Activated T-helper 2 cell treated with anti-CD3 and anti-CD28 coated beads, Interferon-gamma antibody, Interleukin-2, Interleukin-4, amounts not matched to agents 10 μg/mL and 5 μg/mL and 100 μg/mL, durations not matched to agents 14 hours and 24 hours and 36 hours (primary cell): ENCODE results near the gene FNBP1L. TPM values are rescaled to one million over a fixed set of nuclear protein-coding genes. Genes with fewer than 3 reads are reported as not detected.
"Not testable (repeated sequence)": the region's sequence is repeated elsewhere in the genome, so short reads cannot be mapped to it uniquely, and the experiment has no call there.

Experiments used
- DNase-seq: peaks from one replicate; pipeline ENCODE4 v3.0.0; 2021; ENCODE audit warnings: low spot score
- H3K27ac Mint-ChIP-seq: one replicate; pipeline ENCODE4 v1.8.0; 2021; ENCODE audit warnings: mixed read lengths
- H3K27me3 Mint-ChIP-seq: one replicate; pipeline ENCODE4 v1.8.0; 2021; ENCODE audit warnings: low read depth, mixed read lengths
- H3K36me3 Mint-ChIP-seq: one replicate; pipeline ENCODE4 v1.8.0; 2021; ENCODE audit warnings: low read depth, mixed read lengths
- H3K4me1 Mint-ChIP-seq: one replicate; pipeline ENCODE4 v1.8.0; 2021; ENCODE audit warnings: low read depth, mixed read lengths
- H3K4me3 Mint-ChIP-seq: one replicate; pipeline ENCODE4 v1.8.0; 2021; ENCODE audit warnings: low read depth, mild to moderate bottlenecking, moderate library complexity, mixed read lengths
- H3K9me3 Mint-ChIP-seq: one replicate; pipeline ENCODE4 v1.8.0; 2021; ENCODE audit warnings: mixed read lengths
- intact Hi-C: fragments of 100-400 bp; cut with micrococcal nuclease; formaldehyde crosslinking; loops from one replicate; pipeline ENCODE4 v1.15.1; 2023
- total RNA-seq: library from RNA; stranded (reverse); gene quantifications from 2 replicates; pipeline ENCODE4 v1.2.3, GENCODE V29; 2022

FNBP1L gene
- total RNA-seq, 1 donor from 2014 or later = 0.32 TPM

- Mint-ChIP-seq H3K4me3 (no peak overlapping the region), H3K27me3 (peaks cover 10% of the 10 kb centered on the region), H3K36me3 (no peaks in the 10 kb centered on the region), H3K4me1 (no peaks in the 10 kb centered on the region), H3K27ac (no peak overlapping the region), H3K9me3 (no peaks in the 10 kb centered on the region)
- DNase-seq = no peak
- intact Hi-C loops = no loop called here
Measured at GRCh38 chr1:93471911-93472310, 24.0 kb downstream of the FNBP1L start.

- intact Hi-C loops = no loop called here
- Mint-ChIP-seq H3K27ac (no peak overlapping the region), H3K4me1 (no peaks in the 10 kb centered on the region), H3K9me3 (peaks cover 15% of the 10 kb centered on the region), H3K36me3 (no peaks in the 10 kb centered on the region), H3K4me3 (no peak overlapping the region), H3K27me3 (peaks cover 17% of the 10 kb centered on the region)
- no peak for DNase-seq
Measured at GRCh38 chr1:93474321-93474720, 26.4 kb downstream of the FNBP1L start.

GRCh38 chr1:93475681-93476080, 27.8 kb downstream of the FNBP1L start:
- H3K27me3 Mint-ChIP-seq = peaks cover 17% of the 10 kb centered on the region
- intact Hi-C loops = no loop called here
- DNase-seq = no peak
- peaks cover 21% of the 10 kb centered on the region for H3K9me3 Mint-ChIP-seq
- H3K36me3 Mint-ChIP-seq = no peaks in the 10 kb centered on the region
- no peaks in the 10 kb centered on the region for H3K4me1 Mint-ChIP-seq
- no peak overlapping the region for H3K27ac Mint-ChIP-seq
- H3K4me3 Mint-ChIP-seq = no peak overlapping the region

GRCh38 chr1:93479133-93479745, 31.3 kb downstream of the FNBP1L start:
- H3K9me3 Mint-ChIP-seq = peaks cover 26% of the 10 kb centered on the region
- H3K4me3 Mint-ChIP-seq, H3K4me1 Mint-ChIP-seq, DNase-seq, H3K36me3 Mint-ChIP-seq, intact Hi-C loops, H3K27ac Mint-ChIP-seq: not testable (repeated sequence)
- H3K27me3 Mint-ChIP-seq = peaks cover 17% of the 10 kb centered on the region

- Mint-ChIP-seq H3K9me3 (peaks cover 26% of the 10 kb centered on the region), H3K27me3 (peaks cover 15% of the 10 kb centered on the region)
- H3K4me3 Mint-ChIP-seq, H3K36me3 Mint-ChIP-seq, H3K27ac Mint-ChIP-seq, H3K4me1 Mint-ChIP-seq, DNase-seq, intact Hi-C loops: not testable (repeated sequence)
Measured at GRCh38 chr1:93481899-93482298, 34.0 kb downstream of the FNBP1L start.

GRCh38 chr1:93483200-93483599, 35.3 kb downstream of the FNBP1L start:
- no peaks in the 10 kb centered on the region for H3K36me3 Mint-ChIP-seq
- DNase-seq = no peak
- intact Hi-C loops = no loop called here
- H3K4me1 Mint-ChIP-seq = no peaks in the 10 kb centered on the region
- H3K27me3 Mint-ChIP-seq = peaks cover 24% of the 10 kb centered on the region
- peaks cover 22% of the 10 kb centered on the region for H3K9me3 Mint-ChIP-seq
- no peak overlapping the region for H3K27ac Mint-ChIP-seq
- H3K4me3 Mint-ChIP-seq = no peak overlapping the region

- no peak overlapping the region for H3K27ac Mint-ChIP-seq
- no peak overlapping the region for H3K4me3 Mint-ChIP-seq
- intact Hi-C loops = no loop called here
- H3K27me3 Mint-ChIP-seq = peaks cover 23% of the 10 kb centered on the region
- H3K36me3 Mint-ChIP-seq = no peaks in the 10 kb centered on the region
- H3K4me1 Mint-ChIP-seq = no peaks in the 10 kb centered on the region
- H3K9me3 Mint-ChIP-seq = peaks cover 18% of the 10 kb centered on the region
- no peak for DNase-seq
Measured at GRCh38 chr1:93483606-93484005, 35.7 kb downstream of the FNBP1L start.

GRCh38 chr1:93488207-93488606, 40.3 kb downstream of the FNBP1L start:
- no peak for DNase-seq
- H3K9me3 Mint-ChIP-seq = no peaks in the 10 kb centered on the region
- no peaks in the 10 kb centered on the region for H3K4me1 Mint-ChIP-seq
- H3K27ac Mint-ChIP-seq = no peak overlapping the region
- intact Hi-C loops = no loop called here
- peaks cover 38% of the 10 kb centered on the region for H3K27me3 Mint-ChIP-seq
- no peaks in the 10 kb centered on the region for H3K36me3 Mint-ChIP-seq
- H3K4me3 Mint-ChIP-seq = no peak overlapping the region

- DNase-seq = no peak
- H3K27me3 Mint-ChIP-seq = peaks cover 41% of the 10 kb centered on the region
- no peaks in the 10 kb centered on the region for H3K9me3 Mint-ChIP-seq
- no peak overlapping the region for H3K4me3 Mint-ChIP-seq
- no peak overlapping the region for H3K27ac Mint-ChIP-seq
- H3K36me3 Mint-ChIP-seq = no peaks in the 10 kb centered on the region
- H3K4me1 Mint-ChIP-seq = no peaks in the 10 kb centered on the region
- intact Hi-C loops = no loop called here
Measured at GRCh38 chr1:93489756-93490155, 41.8 kb downstream of the FNBP1L start.

- H3K36me3 Mint-ChIP-seq = no peaks in the 10 kb centered on the region
- no peaks in the 10 kb centered on the region for H3K9me3 Mint-ChIP-seq
- no peak for DNase-seq
- no peaks in the 10 kb centered on the region for H3K4me1 Mint-ChIP-seq
- no peak overlapping the region for H3K4me3 Mint-ChIP-seq
- peaks cover 44% of the 10 kb centered on the region for H3K27me3 Mint-ChIP-seq
- H3K27ac Mint-ChIP-seq = no peak overlapping the region
- intact Hi-C loops = no loop called here
Measured at GRCh38 chr1:93490357-93490756, 42.4 kb downstream of the FNBP1L start.

GRCh38 chr1:93495911-93496310, 48.0 kb downstream of the FNBP1L start:
- H3K27me3 Mint-ChIP-seq = peaks cover 21% of the 10 kb centered on the region
- H3K4me1 Mint-ChIP-seq = no peaks in the 10 kb centered on the region
- H3K4me3 Mint-ChIP-seq = no peak overlapping the region
- H3K27ac Mint-ChIP-seq = no peak overlapping the region
- no peaks in the 10 kb centered on the region for H3K9me3 Mint-ChIP-seq
- DNase-seq = no peak
- no peaks in the 10 kb centered on the region for H3K36me3 Mint-ChIP-seq
- intact Hi-C loops = no loop called here

GRCh38 chr1:93496520-93496919, 48.6 kb downstream of the FNBP1L start:
- Mint-ChIP-seq H3K4me3 (no peak overlapping the region), H3K9me3 (no peaks in the 10 kb centered on the region)
- intact Hi-C loops = no loop called here

GRCh38 chr1:93499075-93499474, 51.2 kb downstream of the FNBP1L start:
- Mint-ChIP-seq H3K27ac (no peak overlapping the region), H3K36me3 (no peaks in the 10 kb centered on the region), H3K4me3 (no peak overlapping the region), H3K9me3 (no peaks in the 10 kb centered on the region), H3K27me3 (peaks cover 26% of the 10 kb centered on the region), H3K4me1 (no peaks in the 10 kb centered on the region)
- DNase-seq = no peak
- intact Hi-C loops = no loop called here

More at GRCh38 chr1:93496520-93496919, 48.6 kb downstream of the FNBP1L start:
- no peak for DNase-seq
- no peaks in the 10 kb centered on the region for H3K36me3 Mint-ChIP-seq
- H3K27me3 Mint-ChIP-seq = peaks cover 21% of the 10 kb centered on the region
- H3K4me1 Mint-ChIP-seq = no peaks in the 10 kb centered on the region
- H3K27ac Mint-ChIP-seq = no peak overlapping the region

GRCh38 chr1:93499533-93499932, 51.6 kb downstream of the FNBP1L start:
- no peak overlapping the region for H3K4me3 Mint-ChIP-seq
- peaks cover 29% of the 10 kb centered on the region for H3K27me3 Mint-ChIP-seq
- no peaks in the 10 kb centered on the region for H3K9me3 Mint-ChIP-seq
- no peaks in the 10 kb centered on the region for H3K36me3 Mint-ChIP-seq
- intact Hi-C loops = no loop called here
- no peak overlapping the region for H3K27ac Mint-ChIP-seq
- H3K4me1 Mint-ChIP-seq = no peaks in the 10 kb centered on the region
- no peak for DNase-seq
